Hepatocyte (in vitro differentiated cells): Measurements from ENCODE around the gene MGST3. TPM values are rescaled to one million over a fixed set of nuclear protein-coding genes. Genes with fewer than 3 reads are reported as not detected.
"Not testable (repeated sequence)": the region's sequence is repeated elsewhere in the genome, so short reads cannot be mapped to it uniquely, and the experiment has no call there.

ENCODE experiments used
- DNase-seq: peaks from one replicate; pipeline ENCODE4 v3.0.0-alpha.2; 2016; ENCODE audit warnings: low spot score
- H2AFZ ChIP-seq: fragments of 200-600 bp; sonication (generic); 2 replicates; pipeline ENCODE4 v1.6.0; 2016; ENCODE audit warnings: antibody characterized with exemption, mild to moderate bottlenecking
- H3K27ac ChIP-seq: fragments of 200-600 bp; sonication (generic); 2 replicates; pipeline ENCODE4 v1.5.1; 2016; ENCODE audit warnings: mild to moderate bottlenecking
- H3K27me3 ChIP-seq: fragments of 200-600 bp; sonication (generic); 2 replicates; pipeline ENCODE4 v1.6.1; 2016
- H3K36me3 ChIP-seq: fragments of 200-600 bp; sonication (generic); replicated peaks from 2 replicates; pipeline ENCODE4 v1.5.1; 2016; ENCODE audit warnings: low read depth; ENCODE audit not compliant: insufficient read depth
- H3K4me1 ChIP-seq: fragments of 200-600 bp; sonication (generic); 2 replicates; pipeline ENCODE4 v1.5.1; 2016; ENCODE audit warnings: mild to moderate bottlenecking, moderate library complexity; ENCODE audit not compliant: insufficient read depth
- H3K4me2 ChIP-seq: fragments of 200-600 bp; sonication (generic); 2 replicates; pipeline ENCODE4 v1.6.0; 2016
- H3K4me3 ChIP-seq: fragments of 200-600 bp; sonication (generic); 2 replicates; pipeline ENCODE4 v1.5.1; 2016; ENCODE audit warnings: mild to moderate bottlenecking
- H3K79me2 ChIP-seq: fragments of 200-600 bp; sonication (generic); 2 replicates; pipeline ENCODE4 v1.6.0; 2017; ENCODE audit warnings: mild to moderate bottlenecking
- H3K9me2 ChIP-seq: fragments of 200-600 bp; sonication (generic); replicated peaks from 2 replicates; pipeline ENCODE4 v1.6.0; 2017; ENCODE audit warnings: mild to moderate bottlenecking; ENCODE audit not compliant: insufficient read depth
- H3K9me3 ChIP-seq: fragments of 200-600 bp; sonication (generic); 2 replicates; pipeline ENCODE4 v1.5.1; 2016; ENCODE audit warnings: low read depth, mild to moderate bottlenecking
- H4K20me1 ChIP-seq: fragments of 200-600 bp; sonication (generic); 2 replicates; pipeline ENCODE4 v1.6.0; 2016; ENCODE audit warnings: mild to moderate bottlenecking; ENCODE audit not compliant: insufficient read depth, poor library complexity, severe bottlenecking
- EZH2 ChIP-seq: fragments of 200-600 bp; sonication (generic); IDR thresholded peaks from 2 replicates; pipeline ENCODE4 v1.6.1; 2016; ENCODE audit warnings: antibody characterized with exemption, mild to moderate bottlenecking, borderline replicate concordance
- EZH2phosphoT487 ChIP-seq: fragments of 200-600 bp; sonication (generic); IDR thresholded peaks from one replicate; pipeline ENCODE4 v1.6.1; 2018; ENCODE audit warnings: antibody characterized with exemption, mild to moderate bottlenecking, low read depth, moderate library complexity; ENCODE audit not compliant: unreplicated experiment, severe bottlenecking
- whole genome bisulfite sequencing: methylation state at CpG from one replicate; pipeline ENCODE4 v1.1.6; 2016; ENCODE audit warnings: low lambda C conversion rate; ENCODE audit errors: missing lambda C conversion rate; 5-methylcytosine and 5-hydroxymethylcytosine counted together
- polyA plus RNA-seq: library from polyadenylated mRNA; unstranded; fragments of >200 nt; fragmentation: Nextera tagmentation; extraction: Ambion mirVana; gene quantifications from 2 replicates; pipeline ENCODE4 v1.2.1, GENCODE V29; 2016
- total RNA-seq: library from RNA; depleted of rRNA; stranded (reverse); fragments of >200 nt; gene quantifications from 2 replicates; pipeline ENCODE4 v1.2.3, GENCODE V29; 2014
- TF ChIP-seq, protein P1 (sequence below): fragments of 200-600 bp; sonication (generic); IDR thresholded peaks from 2 replicates; pipeline ENCODE4 v1.5.1; 2016; ENCODE audit warnings: antibody characterized with exemption, mild to moderate bottlenecking; ENCODE audit not compliant: poor library complexity

Gene MGST3
- total and polyA plus RNA-seq, 2 experiments from 2014 or later, result 188 to 470 TPM

DNA sequence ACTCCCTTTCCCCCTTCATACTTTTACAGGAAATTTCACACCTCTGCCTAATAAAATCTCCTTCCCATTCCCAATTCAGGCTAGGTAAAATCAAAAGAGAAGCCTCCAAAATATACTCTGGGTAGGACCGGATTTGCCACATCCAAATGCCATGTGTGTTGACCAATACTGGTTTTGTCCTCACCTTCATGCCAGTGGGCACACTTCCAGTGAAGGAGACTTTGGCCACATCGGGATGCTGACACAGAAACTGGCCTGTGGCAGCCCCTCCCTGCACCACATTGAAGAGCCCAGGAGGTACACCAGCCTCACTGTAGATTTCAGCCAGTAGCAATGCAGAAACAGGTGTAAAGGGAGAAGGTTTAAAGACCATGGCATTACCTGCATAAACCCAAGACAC is 49.3 kb downstream of the MGST3 start:
- H3K9me3 ChIP-seq, result no peaks in the 10 kb centered on the region
- H2AFZ ChIP-seq, result no peak overlapping the region
- no peak overlapping the region for H3K4me2 ChIP-seq
- H4K20me1 ChIP-seq, result no peaks in the 10 kb centered on the region
- no peak overlapping the region for H3K4me3 ChIP-seq
- no peak for DNase-seq
- no peaks in the 10 kb centered on the region for H3K9me2 ChIP-seq
- peaks cover 10% of the 10 kb centered on the region for H3K79me2 ChIP-seq
- no peaks in the 10 kb centered on the region for H3K27me3 ChIP-seq
- H3K27ac ChIP-seq, result no peak overlapping the region
- 94% methylated on average over 2 of the region's 2 CpGs for WGBS
- H3K36me3 ChIP-seq, result no peaks in the 10 kb centered on the region
- H3K4me1 ChIP-seq, result no peaks in the 10 kb centered on the region
- TF ChIP-seq EZH2phosphoT487 (no peak), EZH2 (no peak)
- TF ChIP-seq, protein P1, sequence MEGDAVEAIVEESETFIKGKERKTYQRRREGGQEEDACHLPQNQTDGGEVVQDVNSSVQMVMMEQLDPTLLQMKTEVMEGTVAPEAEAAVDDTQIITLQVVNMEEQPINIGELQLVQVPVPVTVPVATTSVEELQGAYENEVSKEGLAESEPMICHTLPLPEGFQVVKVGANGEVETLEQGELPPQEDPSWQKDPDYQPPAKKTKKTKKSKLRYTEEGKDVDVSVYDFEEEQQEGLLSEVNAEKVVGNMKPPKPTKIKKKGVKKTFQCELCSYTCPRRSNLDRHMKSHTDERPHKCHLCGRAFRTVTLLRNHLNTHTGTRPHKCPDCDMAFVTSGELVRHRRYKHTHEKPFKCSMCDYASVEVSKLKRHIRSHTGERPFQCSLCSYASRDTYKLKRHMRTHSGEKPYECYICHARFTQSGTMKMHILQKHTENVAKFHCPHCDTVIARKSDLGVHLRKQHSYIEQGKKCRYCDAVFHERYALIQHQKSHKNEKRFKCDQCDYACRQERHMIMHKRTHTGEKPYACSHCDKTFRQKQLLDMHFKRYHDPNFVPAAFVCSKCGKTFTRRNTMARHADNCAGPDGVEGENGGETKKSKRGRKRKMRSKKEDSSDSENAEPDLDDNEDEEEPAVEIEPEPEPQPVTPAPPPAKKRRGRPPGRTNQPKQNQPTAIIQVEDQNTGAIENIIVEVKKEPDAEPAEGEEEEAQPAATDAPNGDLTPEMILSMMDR, result no peak

DNA sequence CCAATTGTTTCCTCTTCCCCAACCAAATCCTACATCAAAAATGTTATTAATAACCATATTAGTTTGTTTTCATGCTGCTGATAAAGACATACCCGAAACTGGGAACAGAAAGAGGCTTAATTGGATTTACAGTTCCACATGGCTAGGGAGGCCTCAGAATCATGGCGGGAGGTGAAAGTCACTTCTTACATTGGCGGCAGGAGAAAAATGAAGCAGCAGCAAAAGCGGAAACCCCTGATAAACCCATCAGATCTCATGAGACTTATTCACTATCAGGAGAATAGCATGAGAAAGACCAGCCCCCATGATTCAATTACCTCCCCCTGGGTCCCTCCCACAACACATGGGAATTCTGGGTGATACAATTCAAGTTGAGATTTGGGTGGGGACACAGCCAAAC is 49.7 kb downstream of the MGST3 start:
- not testable (repeated sequence) for H3K9me2 ChIP-seq, H3K4me2 ChIP-seq, H3K36me3 ChIP-seq, H3K4me3 ChIP-seq, H3K27me3 ChIP-seq, DNase-seq, H4K20me1 ChIP-seq, H3K27ac ChIP-seq, H3K9me3 ChIP-seq, H3K4me1 ChIP-seq, H2AFZ ChIP-seq
- H3K79me2 ChIP-seq, result peaks cover 15% of the 10 kb centered on the region
- 93% methylated on average over 4 of the region's 4 CpGs for WGBS

DNA sequence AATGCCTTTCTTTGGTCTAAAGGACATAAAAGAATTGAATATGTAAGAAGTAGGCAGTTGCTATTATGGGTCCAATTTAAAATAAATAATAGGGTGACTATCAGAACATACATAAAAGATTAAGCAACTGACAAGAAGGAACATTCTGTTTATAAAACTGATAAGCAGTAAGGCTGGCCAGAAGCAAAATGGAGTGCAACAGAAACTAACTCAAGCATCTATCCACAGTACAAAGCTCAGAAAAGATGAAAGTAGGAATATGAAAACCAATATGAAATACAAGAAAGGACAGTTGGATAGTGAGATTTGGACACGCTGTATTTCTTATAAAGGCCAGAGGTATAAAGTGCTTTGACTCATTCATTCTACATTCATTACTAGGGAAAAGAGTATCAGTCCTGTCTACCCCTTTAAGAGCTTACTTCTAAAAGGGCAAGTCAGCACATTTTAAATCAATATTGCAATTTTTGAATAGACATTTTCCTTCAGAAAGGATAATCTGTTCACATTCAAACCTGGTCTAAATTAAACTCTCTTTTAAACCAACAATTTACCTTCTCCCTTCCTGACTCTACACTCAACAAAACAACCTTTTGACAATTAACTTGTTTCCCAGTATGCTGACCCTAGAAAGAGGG is 52.9 kb downstream of the MGST3 start:
- Histone ChIP-seq H3K4me1 (no peaks in the 10 kb centered on the region), H3K36me3 (no peaks in the 10 kb centered on the region), H4K20me1 (no peaks in the 10 kb centered on the region), H3K4me3 (no peak overlapping the region), H3K4me2 (no peak overlapping the region), H2AFZ (no peak overlapping the region), H3K9me2 (no peaks in the 10 kb centered on the region), H3K79me2 (peaks cover 46% of the 10 kb centered on the region), H3K27me3 (no peaks in the 10 kb centered on the region), H3K9me3 (no peaks in the 10 kb centered on the region), H3K27ac (no peak overlapping the region)
- TF ChIP-seq EZH2, result no peak
- TF ChIP-seq, protein P1, result no peak
- TF ChIP-seq EZH2phosphoT487, result no peak
- 50% methylated on average over 1 of the region's 1 CpG for WGBS
- no peak for DNase-seq

DNA sequence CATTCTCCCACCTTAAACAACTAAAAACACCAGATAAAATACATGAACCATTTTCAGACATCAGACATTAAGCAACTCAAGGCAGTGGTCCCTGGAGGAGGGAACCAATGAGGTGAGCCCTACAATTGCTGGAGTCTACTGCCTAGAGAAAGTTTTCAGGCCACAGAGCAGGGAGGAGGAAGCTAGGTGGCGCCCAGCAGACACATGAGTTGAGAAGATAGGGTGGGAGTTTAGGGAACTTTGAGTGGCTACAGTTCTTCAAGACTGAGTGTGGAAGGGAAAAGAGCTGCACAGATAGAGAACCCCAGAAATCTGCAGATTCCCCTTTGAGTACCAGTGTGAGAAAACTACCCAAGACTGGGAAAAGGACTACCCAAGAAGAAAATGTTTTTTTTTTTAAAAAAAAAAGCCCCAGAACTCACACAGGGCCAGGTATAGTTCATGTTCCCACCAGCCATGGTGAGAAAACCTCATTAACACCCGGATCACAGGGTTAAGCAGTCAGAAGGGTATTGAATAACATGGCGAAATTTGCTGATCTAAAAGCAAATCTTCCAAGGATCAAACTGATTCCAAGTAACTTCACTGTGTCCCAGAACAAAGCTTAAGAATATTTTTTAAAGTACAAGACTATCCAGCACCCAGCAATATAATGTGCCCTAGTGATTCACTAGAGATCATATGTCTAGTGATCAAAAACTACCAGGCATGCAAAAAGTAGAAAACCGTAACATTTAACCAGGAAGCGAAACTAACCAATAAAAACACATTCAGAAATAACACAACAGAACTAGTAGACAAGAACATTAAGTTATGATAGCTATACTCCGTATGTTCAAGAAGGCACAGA is 55.3 kb downstream of the MGST3 start:
- Histone ChIP-seq H3K4me3 (no peak overlapping the region), H3K79me2 (peaks cover 59% of the 10 kb centered on the region), H3K36me3 (no peaks in the 10 kb centered on the region), H3K4me2 (no peak overlapping the region), H3K27ac (no peak overlapping the region), H4K20me1 (no peaks in the 10 kb centered on the region), H2AFZ (no peak overlapping the region), H3K4me1 (no peaks in the 10 kb centered on the region), H3K9me3 (no peaks in the 10 kb centered on the region), H3K9me2 (no peaks in the 10 kb centered on the region), H3K27me3 (no peaks in the 10 kb centered on the region)
- TF ChIP-seq, protein P1, result no peak
- TF ChIP-seq EZH2phosphoT487 (no peak), EZH2 (no peak)
- 93% methylated on average over 6 of the region's 6 CpGs for WGBS
- no peak for DNase-seq
